ENCODE results near the gene FKBP15.

- TF ChIP-seq CTCF (IDR thresholded peaks at IDR 0.05) (no peak), POLR2A (IDR thresholded peaks at IDR 0.05) (no peak)
Observed at GRCh38 chr9:113222482-113222841, 1.4 kb upstream of the FKBP15 start.
